HT1080 (cell line): ENCODE results near the gene TKT. TPM values are rescaled to one million over a fixed set of nuclear protein-coding genes. Genes with fewer than 3 reads are reported as not detected.

Experiments used
- DNase-seq: peaks from one replicate; pipeline ENCODE4 v3.0.0-alpha.2; 2015; ENCODE audit warnings: low read depth
- small RNA-seq: library from RNA; depleted of rRNA; stranded (forward); fragments of <200 nt; gene quantifications from one replicate; pipeline ENCODE3, GENCODE V24; 2014
- total RNA-seq: library from RNA; depleted of rRNA; stranded (reverse); fragments of >200 nt; shearing (Covaris generic); gene quantifications from 2 replicates; pipeline ENCODE4 v1.2.3, GENCODE V29; 2014; rRNA removed

Gene TKT
- total RNA-seq, 1 experiment from 2014 or later: 1,008 TPM

DNA sequence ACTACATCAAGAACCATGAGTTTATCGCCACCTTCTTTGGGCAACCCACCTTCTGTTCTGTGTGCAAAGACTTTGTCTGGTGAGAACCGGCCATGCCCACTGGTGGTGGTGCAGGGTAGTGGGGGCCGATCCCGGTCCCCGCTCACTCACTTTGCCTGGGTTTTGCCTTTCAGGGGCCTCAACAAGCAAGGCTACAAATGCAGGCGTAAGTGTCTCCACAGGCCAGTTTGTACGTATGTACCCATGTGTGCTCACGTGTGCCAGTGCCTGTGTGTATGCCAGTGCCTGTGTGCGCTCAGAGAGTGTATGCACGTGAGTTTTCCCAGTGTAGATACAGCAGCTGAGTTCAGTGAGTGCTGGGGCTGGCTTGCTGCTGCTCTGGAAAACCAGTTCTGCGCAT lies 74.3 kb downstream of the TKT start:
- no peak for DNase-seq

DNA sequence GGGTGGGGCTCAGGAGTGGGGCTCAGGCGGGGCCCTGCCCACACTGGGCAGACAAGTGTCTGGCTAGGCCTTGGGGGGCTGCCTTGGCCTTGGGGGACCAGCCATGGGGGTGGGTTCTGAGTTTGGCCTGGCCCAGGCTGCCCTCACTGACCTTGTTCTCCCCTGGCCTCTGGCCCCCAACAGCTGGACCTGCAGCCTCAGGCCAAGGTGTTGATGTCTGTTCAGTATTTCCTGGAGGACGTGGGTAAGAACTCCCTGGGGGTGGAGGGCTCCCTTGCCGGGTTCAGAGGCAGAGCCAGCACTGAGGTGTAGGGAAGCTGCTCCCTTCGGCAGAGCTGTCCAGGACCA lies 74.8 kb downstream of the TKT start:
- DNase-seq: no peak

GRCh38 chr3:53180305-53181023 lies 75.4 kb downstream of the TKT start:
- DNase-seq: no peak

- DNase-seq: no peak
These were observed 76.2 kb downstream of the TKT start for GRCh38 chr3:53179580-53179979.

- no peak for DNase-seq
These were observed 77.6 kb downstream of the TKT start for GRCh38 chr3:53178246-53178645.

- DNase-seq: no peak
These were observed 79.9 kb downstream of the TKT start for GRCh38 chr3:53175613-53176540.

Small RNA genes within 50 kb of the gene (small RNA-seq; reads per million reads assigned to genes)
- not detected for gene RF00019

Other genes starting within 250 kb of the TKT start
- gene SFMBT1, start 209.9 kb downstream of the TKT start, total RNA-seq: 8.2 and 11.8 TPM in 2 replicates
- 19.5 and 35.0 TPM in 2 replicates for gene RFT1, start 125.6 kb downstream of the TKT start, total RNA-seq
- 5.5 and 7.4 TPM in 2 replicates for gene PRKCD, start 94.8 kb downstream of the TKT start, total RNA-seq
- gene DCP1A, start 91.5 kb upstream of the TKT start, total RNA-seq: 13.5 and 20.5 TPM in 2 replicates
- not detected in 2 replicates for gene CACNA1D, start 238.6 kb upstream of the TKT start, total RNA-seq